ENCODE results near the gene DPH1.

The DPH1 gene

GRCh38 chr17:2023256-2023655 is 6.7 kb upstream of the DPH1 start:
- Histone ChIP-seq H3K27me3 (ENCODE audit: insufficient read depth, low read depth) (peaks cover 37% of the 10 kb centered on the region; the same call in 1 of the 2 replicates), H3K4me1 (ENCODE audit: low read depth, poor library complexity, severe bottlenecking) (peaks cover 3% of the 10 kb centered on the region), H3K9ac (no peak overlapping the region), H4K20me1 (ENCODE audit: insufficient read depth) (no peaks in the 10 kb centered on the region), H3K27ac (no peak overlapping the region), H3K36me3 (ENCODE audit: insufficient read depth) (no peaks in the 10 kb centered on the region), H3K4me3 (IDR thresholded peaks at IDR 0.05; ENCODE audit: insufficient read depth, low read depth, low read length) (no peak overlapping the region), H2AFZ (ENCODE audit: low read depth) (no peak overlapping the region), H3K79me2 (ENCODE audit: insufficient read depth, low read depth) (no peaks in the 10 kb centered on the region), H3K4me2 (no peak overlapping the region)
- TF ChIP-seq CTCF (conservative IDR thresholded peaks at IDR 0.05; ENCODE audit: low read depth, low read length): no peak

GRCh38 chr17:2023692-2024571 is 6.0 kb upstream of the DPH1 start:
- Histone ChIP-seq H3K4me1 (ENCODE audit: low read depth, poor library complexity, severe bottlenecking) (no peaks in the 10 kb centered on the region), H2AFZ (ENCODE audit: low read depth) (no peak overlapping the region), H3K79me2 (ENCODE audit: insufficient read depth, low read depth) (no peaks in the 10 kb centered on the region), H3K27ac (no peak overlapping the region), H3K4me2 (no peak overlapping the region), H3K27me3 (ENCODE audit: insufficient read depth, low read depth) (peaks cover 35% of the 10 kb centered on the region; the same call in 1 of the 2 replicates), H3K36me3 (ENCODE audit: insufficient read depth) (no peaks in the 10 kb centered on the region), H4K20me1 (ENCODE audit: insufficient read depth) (no peaks in the 10 kb centered on the region), H3K9ac (no peak overlapping the region), H3K4me3 (IDR thresholded peaks at IDR 0.05; ENCODE audit: insufficient read depth, low read depth, low read length) (no peak overlapping the region)
- no peak for TF ChIP-seq CTCF (conservative IDR thresholded peaks at IDR 0.05; ENCODE audit: low read depth, low read length)

GRCh38 chr17:2024572-2025219 is 5.3 kb upstream of the DPH1 start:
- Histone ChIP-seq H3K4me2 (no peak overlapping the region), H2AFZ (ENCODE audit: low read depth) (no peak overlapping the region; the same call in 1 of the 2 replicates), H3K36me3 (ENCODE audit: insufficient read depth) (no peaks in the 10 kb centered on the region), H3K4me3 (IDR thresholded peaks at IDR 0.05; ENCODE audit: insufficient read depth, low read depth, low read length) (no peak overlapping the region), H3K27me3 (ENCODE audit: insufficient read depth, low read depth) (peaks cover 35% of the 10 kb centered on the region; the same call in 1 of the 2 replicates), H3K4me1 (ENCODE audit: low read depth, poor library complexity, severe bottlenecking) (peaks cover 3% of the 10 kb centered on the region), H3K9ac (no peak overlapping the region), H4K20me1 (ENCODE audit: insufficient read depth) (no peaks in the 10 kb centered on the region), H3K79me2 (ENCODE audit: insufficient read depth, low read depth) (no peaks in the 10 kb centered on the region), H3K27ac (no peak overlapping the region)
- TF ChIP-seq CTCF (conservative IDR thresholded peaks at IDR 0.05; ENCODE audit: low read depth, low read length): no peak

GRCh38 chr17:2025220-2025621 is 4.7 kb upstream of the DPH1 start, which contains the start of gene RTN4RL1:
TSS of gene RTN4RL1 (minus strand) at chr17:2025334. CDS start at chr17:2024865, 469 bp downstream.
- peaks cover 3% of the 10 kb centered on the region for H3K4me1 ChIP-seq (ENCODE audit: low read depth, poor library complexity, severe bottlenecking)
- H3K36me3 ChIP-seq (ENCODE audit: insufficient read depth): no peaks in the 10 kb centered on the region
- H3K27me3 ChIP-seq (ENCODE audit: insufficient read depth, low read depth): peaks cover 35% of the 10 kb centered on the region; the same call in 1 of the 2 replicates
- H3K79me2 ChIP-seq (ENCODE audit: insufficient read depth, low read depth): no peaks in the 10 kb centered on the region
- H3K27ac ChIP-seq: no peak within 1 kb of the TSS
- no peaks in the 10 kb centered on the region for H4K20me1 ChIP-seq (ENCODE audit: insufficient read depth)
- H2AFZ ChIP-seq (ENCODE audit: low read depth): no peak within 1 kb of the TSS; the same call in 1 of the 2 replicates
- H3K4me3 ChIP-seq (IDR thresholded peaks at IDR 0.05; ENCODE audit: insufficient read depth, low read depth, low read length): no peak within 1 kb of the TSS
- no peak for TF ChIP-seq CTCF (conservative IDR thresholded peaks at IDR 0.05; ENCODE audit: low read depth, low read length)
- H3K9ac ChIP-seq: no peak within 1 kb of the TSS
- no peak within 1 kb of the TSS for H3K4me2 ChIP-seq
